SK-N-SH treated with all-trans-retinoic acid at 6 μM for 48 hours (cell line): ENCODE data around the gene MLLT6.

ENCODE experiments used
- ATAC-seq: fragments of 200-7000 bp; cut with Tn5 transposase; 3 replicates; pipeline ENCODE4 v1.9.1; 2020; ENCODE audit warnings: mild to moderate bottlenecking, moderate library complexity
- ARNTL ChIP-seq: fragments of 450-650 bp; formaldehyde crosslinking; IDR thresholded peaks from 2 replicates; pipeline ENCODE4 v1.5.0; 2020; ENCODE audit warnings: low read depth, mild to moderate bottlenecking, moderate library complexity, borderline replicate concordance
- BACH2 ChIP-seq: fragments of 250-450 bp; sonication (Bioruptor Pico); IDR thresholded peaks from 2 replicates; pipeline ENCODE4 v1.9.0; 2021; ENCODE audit warnings: mild to moderate bottlenecking, borderline replicate concordance
- CSDC2 ChIP-seq: fragments of 250-450 bp; sonication (Bioruptor Pico); IDR thresholded peaks from 2 replicates; pipeline ENCODE4 v1.5.0; 2020; ENCODE audit warnings: mild to moderate bottlenecking, moderate library complexity
- ESRRG ChIP-seq: fragments of 250-450 bp; sonication (Bioruptor Pico); IDR thresholded peaks from 2 replicates; pipeline ENCODE4 v1.6.1; 2021; ENCODE audit warnings: mild to moderate bottlenecking
- GLIS3 ChIP-seq: fragments of 250-450 bp; sonication (Bioruptor Pico); IDR thresholded peaks from 2 replicates; pipeline ENCODE4 v1.5.0; 2020; ENCODE audit warnings: mild to moderate bottlenecking, moderate library complexity
- ISL1 ChIP-seq: fragments of 250-450 bp; sonication (Bioruptor Pico); IDR thresholded peaks from 2 replicates; pipeline ENCODE4 v2.1.2; 2022; ENCODE audit warnings: mild to moderate bottlenecking, moderate library complexity
- OSR1 ChIP-seq: fragments of 250-450 bp; sonication (Bioruptor Pico); IDR thresholded peaks from 2 replicates; pipeline ENCODE4 v1.8.0; 2022; ENCODE audit warnings: moderate library complexity, mild to moderate bottlenecking, inconsistent platforms
- PATZ1 ChIP-seq: fragments of 250-450 bp; sonication (Bioruptor Pico); IDR thresholded peaks from 2 replicates; pipeline ENCODE4 v1.8.0; 2020; ENCODE audit warnings: mild to moderate bottlenecking, moderate library complexity, borderline replicate concordance
- POU6F1 ChIP-seq: fragments of 250-450 bp; sonication (Bioruptor Pico); IDR thresholded peaks from 2 replicates; pipeline ENCODE4 v1.8.0; 2021; ENCODE audit warnings: low read depth, mild to moderate bottlenecking, moderate library complexity, borderline replicate concordance
- PPARA ChIP-seq: fragments of 250-450 bp; sonication (Bioruptor Pico); IDR thresholded peaks from 2 replicates; pipeline ENCODE4 v1.5.0; 2020; ENCODE audit warnings: mild to moderate bottlenecking, borderline replicate concordance
- RARB ChIP-seq: fragments of 250-450 bp; sonication (Bioruptor Pico); IDR thresholded peaks from 2 replicates; pipeline ENCODE4 v1.8.0; 2021; ENCODE audit warnings: mild to moderate bottlenecking, moderate library complexity
- SNAI2 ChIP-seq: fragments of 250-450 bp; sonication (Bioruptor Pico); IDR thresholded peaks from 2 replicates; pipeline ENCODE4 v1.5.0; 2020; ENCODE audit warnings: mild to moderate bottlenecking, moderate library complexity
- TCF4 ChIP-seq: fragments of 250-450 bp; sonication (Bioruptor Pico); IDR thresholded peaks from 2 replicates; pipeline ENCODE4 v1.8.0; 2021; ENCODE audit warnings: mild to moderate bottlenecking, moderate library complexity, borderline replicate concordance
- TOX ChIP-seq: fragments of 250-450 bp; sonication (Bioruptor Pico); IDR thresholded peaks from 2 replicates; pipeline ENCODE4 v1.8.0; 2021; ENCODE audit warnings: mild to moderate bottlenecking, moderate library complexity, borderline replicate concordance
- ZC3H10 ChIP-seq: fragments of 250-450 bp; sonication (Bioruptor Pico); IDR thresholded peaks from 2 replicates; pipeline ENCODE4 v1.5.1; 2021; ENCODE audit warnings: mild to moderate bottlenecking, moderate library complexity
- ZFP3 ChIP-seq: fragments of 250-450 bp; sonication (Bioruptor Pico); IDR thresholded peaks from 2 replicates; pipeline ENCODE4 v1.5.0; 2020; ENCODE audit warnings: mild to moderate bottlenecking, moderate library complexity
- ZFP30 ChIP-seq: fragments of 450-650 bp; formaldehyde crosslinking; IDR thresholded peaks from 2 replicates; pipeline ENCODE4 v1.5.0; 2022; ENCODE audit warnings: mild to moderate bottlenecking, moderate library complexity
- ZNF565 ChIP-seq: fragments of 450-650 bp; formaldehyde crosslinking; conservative IDR thresholded peaks from 2 replicates; pipeline ENCODE4 v1.5.0; 2020; ENCODE audit warnings: low read depth, mild to moderate bottlenecking, moderate library complexity
- ZNF70 ChIP-seq: fragments of 450-650 bp; formaldehyde crosslinking; IDR thresholded peaks from 2 replicates; pipeline ENCODE4 v1.5.0; 2020; ENCODE audit warnings: mild to moderate bottlenecking, moderate library complexity
- ZNF8 ChIP-seq: fragments of 450-650 bp; formaldehyde crosslinking; IDR thresholded peaks from 2 replicates; pipeline ENCODE4 v1.5.0; 2020; ENCODE audit warnings: mild to moderate bottlenecking, moderate library complexity
- TF ChIP-seq, protein P1 (sequence below): fragments of 250-450 bp; sonication (Bioruptor Pico); IDR thresholded peaks from 2 replicates; pipeline ENCODE4 v1.5.1; 2021; ENCODE audit warnings: mild to moderate bottlenecking, moderate library complexity
- TF ChIP-seq, protein P2 (sequence below): fragments of 250-450 bp; sonication (Bioruptor Pico); IDR thresholded peaks from 2 replicates; pipeline ENCODE4 v1.5.0; 2020; ENCODE audit warnings: mild to moderate bottlenecking, moderate library complexity

MLLT6 gene

GRCh38 chr17:38762231-38762630 lies 57.2 kb downstream of the MLLT6 start:
- TF ChIP-seq ISL1 (CRISPR knock-in tag) = no peak
- no peak for TF ChIP-seq ZFP30
- TF ChIP-seq PATZ1 (CRISPR knock-in tag) = no peak
- no peak for TF ChIP-seq ZFP3 (CRISPR knock-in tag)
- TF ChIP-seq TOX (CRISPR knock-in tag) = no peak
- no peak for TF ChIP-seq OSR1 (CRISPR knock-in tag)
- TF ChIP-seq GLIS3 (CRISPR knock-in tag) = no peak
- no peak for TF ChIP-seq ZNF565
- TF ChIP-seq ZNF70 (CRISPR knock-in tag) = no peak
- no peak for TF ChIP-seq ZNF8
- no peak for TF ChIP-seq BACH2 (CRISPR knock-in tag)
- no peak for TF ChIP-seq POU6F1
- no peak for TF ChIP-seq SNAI2 (CRISPR knock-in tag)
- TF ChIP-seq, protein P1, sequence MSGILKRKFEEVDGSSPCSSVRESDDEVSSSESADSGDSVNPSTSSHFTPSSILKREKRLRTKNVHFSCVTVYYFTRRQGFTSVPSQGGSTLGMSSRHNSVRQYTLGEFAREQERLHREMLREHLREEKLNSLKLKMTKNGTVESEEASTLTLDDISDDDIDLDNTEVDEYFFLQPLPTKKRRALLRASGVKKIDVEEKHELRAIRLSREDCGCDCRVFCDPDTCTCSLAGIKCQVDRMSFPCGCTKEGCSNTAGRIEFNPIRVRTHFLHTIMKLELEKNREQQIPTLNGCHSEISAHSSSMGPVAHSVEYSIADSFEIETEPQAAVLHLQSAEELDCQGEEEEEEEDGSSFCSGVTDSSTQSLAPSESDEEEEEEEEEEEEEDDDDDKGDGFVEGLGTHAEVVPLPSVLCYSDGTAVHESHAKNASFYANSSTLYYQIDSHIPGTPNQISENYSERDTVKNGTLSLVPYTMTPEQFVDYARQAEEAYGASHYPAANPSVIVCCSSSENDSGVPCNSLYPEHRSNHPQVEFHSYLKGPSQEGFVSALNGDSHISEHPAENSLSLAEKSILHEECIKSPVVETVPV (CRISPR knock-in tag) = no peak
- no peak for TF ChIP-seq ARNTL
- no peak for TF ChIP-seq ESRRG
- TF ChIP-seq TCF4 (CRISPR knock-in tag) = no peak
- TF ChIP-seq CSDC2 (CRISPR knock-in tag) = no peak
- no peak for ATAC-seq

- TF ChIP-seq ZFP3 (CRISPR knock-in tag) (no peak), OSR1 (CRISPR knock-in tag) (no peak), POU6F1 (no peak), RARB (no peak), PPARA (CRISPR knock-in tag) (no peak), ZNF70 (CRISPR knock-in tag) (no peak), ZNF565 (no peak), ZC3H10 (CRISPR knock-in tag) (no peak), ESRRG (no peak), ARNTL (no peak), BACH2 (CRISPR knock-in tag) (no peak)
- TF ChIP-seq, protein P2, sequence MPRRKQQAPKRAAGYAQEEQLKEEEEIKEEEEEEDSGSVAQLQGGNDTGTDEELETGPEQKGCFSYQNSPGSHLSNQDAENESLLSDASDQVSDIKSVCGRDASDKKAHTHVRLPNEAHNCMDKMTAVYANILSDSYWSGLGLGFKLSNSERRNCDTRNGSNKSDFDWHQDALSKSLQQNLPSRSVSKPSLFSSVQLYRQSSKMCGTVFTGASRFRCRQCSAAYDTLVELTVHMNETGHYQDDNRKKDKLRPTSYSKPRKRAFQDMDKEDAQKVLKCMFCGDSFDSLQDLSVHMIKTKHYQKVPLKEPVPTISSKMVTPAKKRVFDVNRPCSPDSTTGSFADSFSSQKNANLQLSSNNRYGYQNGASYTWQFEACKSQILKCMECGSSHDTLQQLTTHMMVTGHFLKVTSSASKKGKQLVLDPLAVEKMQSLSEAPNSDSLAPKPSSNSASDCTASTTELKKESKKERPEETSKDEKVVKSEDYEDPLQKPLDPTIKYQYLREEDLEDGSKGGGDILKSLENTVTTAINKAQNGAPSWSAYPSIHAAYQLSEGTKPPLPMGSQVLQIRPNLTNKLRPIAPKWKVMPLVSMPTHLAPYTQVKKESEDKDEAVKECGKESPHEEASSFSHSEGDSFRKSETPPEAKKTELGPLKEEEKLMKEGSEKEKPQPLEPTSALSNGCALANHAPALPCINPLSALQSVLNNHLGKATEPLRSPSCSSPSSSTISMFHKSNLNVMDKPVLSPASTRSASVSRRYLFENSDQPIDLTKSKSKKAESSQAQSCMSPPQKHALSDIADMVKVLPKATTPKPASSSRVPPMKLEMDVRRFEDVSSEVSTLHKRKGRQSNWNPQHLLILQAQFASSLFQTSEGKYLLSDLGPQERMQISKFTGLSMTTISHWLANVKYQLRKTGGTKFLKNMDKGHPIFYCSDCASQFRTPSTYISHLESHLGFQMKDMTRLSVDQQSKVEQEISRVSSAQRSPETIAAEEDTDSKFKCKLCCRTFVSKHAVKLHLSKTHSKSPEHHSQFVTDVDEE = no peak
- no peak for ATAC-seq
These were observed 61.3 kb downstream of the MLLT6 start for GRCh38 chr17:38766341-38766740.

GRCh38 chr17:38768417-38768816 lies 63.3 kb downstream of the MLLT6 start:
- TF ChIP-seq, protein P2 = no peak
- no peak for TF ChIP-seq ZFP3 (CRISPR knock-in tag)
- no peak for TF ChIP-seq PPARA (CRISPR knock-in tag)
- TF ChIP-seq, protein P1 (CRISPR knock-in tag) = no peak
- TF ChIP-seq BACH2 (CRISPR knock-in tag) = no peak
- no peak for TF ChIP-seq ZNF70 (CRISPR knock-in tag)
- TF ChIP-seq TOX (CRISPR knock-in tag) = no peak
- TF ChIP-seq ZC3H10 (CRISPR knock-in tag) = no peak
- TF ChIP-seq SNAI2 (CRISPR knock-in tag) = no peak
- ATAC-seq = no peak
